Hepatocyte (in vitro differentiated cells): Measurements from ENCODE around the gene OSBPL3. TPM values are rescaled to one million over a fixed set of nuclear protein-coding genes. Genes with fewer than 3 reads are reported as not detected.

ENCODE experiments used
- DNase-seq: peaks from one replicate; pipeline ENCODE4 v3.0.0-alpha.2; 2016; ENCODE audit warnings: low spot score
- H2AFZ ChIP-seq: fragments of 200-600 bp; sonication (generic); 2 replicates; pipeline ENCODE4 v1.6.0; 2016; ENCODE audit warnings: antibody characterized with exemption, mild to moderate bottlenecking
- H3K27ac ChIP-seq: fragments of 200-600 bp; sonication (generic); 2 replicates; pipeline ENCODE4 v1.5.1; 2016; ENCODE audit warnings: mild to moderate bottlenecking
- H3K27me3 ChIP-seq: fragments of 200-600 bp; sonication (generic); 2 replicates; pipeline ENCODE4 v1.6.1; 2016
- H3K36me3 ChIP-seq: fragments of 200-600 bp; sonication (generic); replicated peaks from 2 replicates; pipeline ENCODE4 v1.5.1; 2016; ENCODE audit warnings: low read depth; ENCODE audit not compliant: insufficient read depth
- H3K4me1 ChIP-seq: fragments of 200-600 bp; sonication (generic); 2 replicates; pipeline ENCODE4 v1.5.1; 2016; ENCODE audit warnings: mild to moderate bottlenecking, moderate library complexity; ENCODE audit not compliant: insufficient read depth
- H3K4me2 ChIP-seq: fragments of 200-600 bp; sonication (generic); 2 replicates; pipeline ENCODE4 v1.6.0; 2016
- H3K4me3 ChIP-seq: fragments of 200-600 bp; sonication (generic); 2 replicates; pipeline ENCODE4 v1.5.1; 2016; ENCODE audit warnings: mild to moderate bottlenecking
- H3K79me2 ChIP-seq: fragments of 200-600 bp; sonication (generic); 2 replicates; pipeline ENCODE4 v1.6.0; 2017; ENCODE audit warnings: mild to moderate bottlenecking
- H3K9me2 ChIP-seq: fragments of 200-600 bp; sonication (generic); replicated peaks from 2 replicates; pipeline ENCODE4 v1.6.0; 2017; ENCODE audit warnings: mild to moderate bottlenecking; ENCODE audit not compliant: insufficient read depth
- H3K9me3 ChIP-seq: fragments of 200-600 bp; sonication (generic); 2 replicates; pipeline ENCODE4 v1.5.1; 2016; ENCODE audit warnings: low read depth, mild to moderate bottlenecking
- H4K20me1 ChIP-seq: fragments of 200-600 bp; sonication (generic); 2 replicates; pipeline ENCODE4 v1.6.0; 2016; ENCODE audit warnings: mild to moderate bottlenecking; ENCODE audit not compliant: insufficient read depth, poor library complexity, severe bottlenecking
- CTCF ChIP-seq: fragments of 200-600 bp; sonication (generic); IDR thresholded peaks from 2 replicates; pipeline ENCODE4 v1.5.1; 2016; ENCODE audit warnings: antibody characterized with exemption, mild to moderate bottlenecking; ENCODE audit not compliant: poor library complexity
- EZH2 ChIP-seq: fragments of 200-600 bp; sonication (generic); IDR thresholded peaks from 2 replicates; pipeline ENCODE4 v1.6.1; 2016; ENCODE audit warnings: antibody characterized with exemption, mild to moderate bottlenecking, borderline replicate concordance
- EZH2phosphoT487 ChIP-seq: fragments of 200-600 bp; sonication (generic); IDR thresholded peaks from one replicate; pipeline ENCODE4 v1.6.1; 2018; ENCODE audit warnings: antibody characterized with exemption, mild to moderate bottlenecking, low read depth, moderate library complexity; ENCODE audit not compliant: unreplicated experiment, severe bottlenecking
- WGBS: methylation state at CpG from one replicate; pipeline ENCODE4 v1.1.6; 2016; ENCODE audit warnings: low lambda C conversion rate; ENCODE audit errors: missing lambda C conversion rate; 5-methylcytosine and 5-hydroxymethylcytosine counted together
- polyA plus RNA-seq: library from polyadenylated mRNA; unstranded; fragments of >200 nt; fragmentation: Nextera tagmentation; extraction: Ambion mirVana; gene quantifications from 2 replicates; pipeline ENCODE4 v1.2.1, GENCODE V29; 2016
- total RNA-seq: library from RNA; depleted of rRNA; stranded (reverse); fragments of >200 nt; gene quantifications from 2 replicates; pipeline ENCODE4 v1.2.3, GENCODE V29; 2014

The OSBPL3 gene
- total and polyA plus RNA-seq, 2 experiments from 2014 or later, result 11.4 to 18.0 TPM

GRCh38 chr7:24824896-24825295 lies 155.1 kb downstream of the OSBPL3 start:
- Histone ChIP-seq H3K4me3 (no peak overlapping the region), H3K9me2 (no peaks in the 10 kb centered on the region), H3K27ac (peak overlapping the region; percentile 95), H3K27me3 (no peaks in the 10 kb centered on the region), H3K36me3 (no peaks in the 10 kb centered on the region), H2AFZ (no peak overlapping the region), H3K79me2 (no peaks in the 10 kb centered on the region), H3K4me1 (peaks cover 57% of the 10 kb centered on the region), H3K9me3 (no peaks in the 10 kb centered on the region), H4K20me1 (no peaks in the 10 kb centered on the region), H3K4me2 (peak overlapping the region; percentile 54)
- TF ChIP-seq EZH2 (no peak), EZH2phosphoT487 (no peak), CTCF (no peak)
- 84% methylated on average over 3 of the region's 3 CpGs for WGBS
- no peak for DNase-seq

GRCh38 chr7:24824400-24824799 lies 155.6 kb downstream of the OSBPL3 start:
- Histone ChIP-seq H4K20me1 (no peaks in the 10 kb centered on the region), H2AFZ (no peak overlapping the region), H3K4me3 (no peak overlapping the region), H3K79me2 (no peaks in the 10 kb centered on the region), H3K4me2 (no peak overlapping the region), H3K27ac (peak overlapping the region; percentile 95), H3K9me3 (no peaks in the 10 kb centered on the region), H3K27me3 (no peaks in the 10 kb centered on the region), H3K36me3 (no peaks in the 10 kb centered on the region), H3K9me2 (no peaks in the 10 kb centered on the region), H3K4me1 (peaks cover 53% of the 10 kb centered on the region)
- 90% methylated on average over 3 of the region's 3 CpGs for WGBS
- DNase-seq, result no peak
- TF ChIP-seq EZH2 (no peak), EZH2phosphoT487 (no peak), CTCF (no peak)

- Histone ChIP-seq H3K4me3 (no peak overlapping the region), H2AFZ (no peak overlapping the region), H4K20me1 (no peaks in the 10 kb centered on the region), H3K9me2 (no peaks in the 10 kb centered on the region), H3K79me2 (no peaks in the 10 kb centered on the region), H3K4me2 (peak overlapping the region; percentile 17), H3K27ac (peak overlapping the region; percentile 93), H3K4me1 (peaks cover 36% of the 10 kb centered on the region), H3K9me3 (no peaks in the 10 kb centered on the region), H3K27me3 (no peaks in the 10 kb centered on the region), H3K36me3 (no peaks in the 10 kb centered on the region)
- TF ChIP-seq CTCF (no peak), EZH2phosphoT487 (no peak), EZH2 (no peak)
- no peak for DNase-seq
- WGBS, result 80% methylated on average over 3 of the region's 3 CpGs
Measured at GRCh38 chr7:24821754-24822054, 158.3 kb downstream of the OSBPL3 start.
